A549 (cell line): ENCODE measurements around the gene ATP10A.

ENCODE experiments used
- CBX8 ChIP-seq: fragments of 200-600 bp; sonication (generic); IDR thresholded peaks from 2 replicates; pipeline ENCODE4 v1.6.1; 2016
- CEBPB ChIP-seq, 2 experiments: fragments of >200 bp in 1 of 2; sonication (Bioruptor Twin) in 1 of 2; formaldehyde crosslinking in 1 of 2; IDR thresholded peaks; 2 replicates each; pipeline ENCODE4 v1.6.1; 2012 to 2016
- CHD2 ChIP-seq: fragments of 150-350 bp; IDR thresholded peaks from 2 replicates; pipeline ENCODE4 v1.6.1; 2014; ENCODE audit warnings: low read length; ENCODE audit not compliant: partially characterized antibody
- EP300 ChIP-seq, 2 experiments: fragments of >200 bp; sonication (Bioruptor Twin); formaldehyde crosslinking; IDR thresholded peaks; 2 replicates in 1 of 2; 3 replicates in 1 of 2; pipeline ENCODE4 v1.6.1; 2016 to 2017
- MAX ChIP-seq: IDR thresholded peaks from 2 replicates; pipeline ENCODE4 v1.6.1; 2012
- NR3C1 ChIP-seq: fragments of >200 bp; sonication (Bioruptor Twin); formaldehyde crosslinking; IDR thresholded peaks from 3 replicates; pipeline ENCODE4 v1.6.1; 2017
- POLR2A ChIP-seq: IDR thresholded peaks from 2 replicates; pipeline ENCODE4 v1.6.1; 2012; ENCODE audit warnings: mild to moderate bottlenecking, low read length
- RAD21 ChIP-seq, 2 experiments: fragments of >200 bp in 1 of 2; sonication (Bioruptor Twin) in 1 of 2; formaldehyde crosslinking in 1 of 2; IDR thresholded peaks in 1 of 2; conservative IDR thresholded peaks in 1 of 2; 2 replicates in 1 of 2; 3 replicates in 1 of 2; pipeline ENCODE4 v1.6.1; 2012 to 2018; ENCODE audit warnings: inconsistent platforms in 1 of 2
- RFX5 ChIP-seq: fragments of 450-650 bp; IDR thresholded peaks from 2 replicates; pipeline ENCODE4 v1.7.1; 2014; ENCODE audit warnings: antibody characterized with exemption, mild to moderate bottlenecking, moderate library complexity
- TP53 ChIP-seq: fragments of 250-450 bp; sonication (Bioruptor Pico); IDR thresholded peaks from 2 replicates; pipeline ENCODE4 v1.5.0; 2021; ENCODE audit warnings: mild to moderate bottlenecking, moderate library complexity
- USF2 ChIP-seq: fragments of 450-650 bp; IDR thresholded peaks from 2 replicates; pipeline ENCODE4 v1.6.1; 2014; ENCODE audit warnings: antibody characterized with exemption
- ZSCAN20 ChIP-seq: fragments of 250-450 bp; sonication (Bioruptor Pico); IDR thresholded peaks from 2 replicates; pipeline ENCODE4 v1.8.0; 2022; ENCODE audit warnings: mild to moderate bottlenecking, moderate library complexity
- TF ChIP-seq, protein P1 (sequence below): fragments of >200 bp; sonication (Bioruptor Twin); formaldehyde crosslinking; IDR thresholded peaks from 3 replicates; pipeline ENCODE4 v1.5.1; 2016
- TF ChIP-seq, protein P2 (sequence below): fragments of 200-600 bp; sonication (generic); IDR thresholded peaks from 2 replicates; pipeline ENCODE4 v1.6.1; 2016; ENCODE audit warnings: antibody characterized with exemption, mild to moderate bottlenecking, moderate library complexity

GRCh38 chr15:25789211-25789610 is 73.9 kb downstream of the ATP10A start:
- no peak for TF ChIP-seq RAD21 (conservative IDR thresholded peaks at IDR 0.05 in 1 of 2, IDR thresholded peaks at IDR 0.05 in 1 of 2)
- TF ChIP-seq RFX5 = no peak
- TF ChIP-seq, protein P1, sequence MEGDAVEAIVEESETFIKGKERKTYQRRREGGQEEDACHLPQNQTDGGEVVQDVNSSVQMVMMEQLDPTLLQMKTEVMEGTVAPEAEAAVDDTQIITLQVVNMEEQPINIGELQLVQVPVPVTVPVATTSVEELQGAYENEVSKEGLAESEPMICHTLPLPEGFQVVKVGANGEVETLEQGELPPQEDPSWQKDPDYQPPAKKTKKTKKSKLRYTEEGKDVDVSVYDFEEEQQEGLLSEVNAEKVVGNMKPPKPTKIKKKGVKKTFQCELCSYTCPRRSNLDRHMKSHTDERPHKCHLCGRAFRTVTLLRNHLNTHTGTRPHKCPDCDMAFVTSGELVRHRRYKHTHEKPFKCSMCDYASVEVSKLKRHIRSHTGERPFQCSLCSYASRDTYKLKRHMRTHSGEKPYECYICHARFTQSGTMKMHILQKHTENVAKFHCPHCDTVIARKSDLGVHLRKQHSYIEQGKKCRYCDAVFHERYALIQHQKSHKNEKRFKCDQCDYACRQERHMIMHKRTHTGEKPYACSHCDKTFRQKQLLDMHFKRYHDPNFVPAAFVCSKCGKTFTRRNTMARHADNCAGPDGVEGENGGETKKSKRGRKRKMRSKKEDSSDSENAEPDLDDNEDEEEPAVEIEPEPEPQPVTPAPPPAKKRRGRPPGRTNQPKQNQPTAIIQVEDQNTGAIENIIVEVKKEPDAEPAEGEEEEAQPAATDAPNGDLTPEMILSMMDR = no peak
- TF ChIP-seq ZSCAN20 (CRISPR knock-in tag) = no peak
- TF ChIP-seq MAX = no peak
- no peak for TF ChIP-seq USF2
- no peak for TF ChIP-seq POLR2A
- no peak for TF ChIP-seq EP300 (IDR thresholded peaks at IDR 0.05)
- TF ChIP-seq CEBPB (IDR thresholded peaks at IDR 0.05) = no peak
- TF ChIP-seq, protein P2, sequence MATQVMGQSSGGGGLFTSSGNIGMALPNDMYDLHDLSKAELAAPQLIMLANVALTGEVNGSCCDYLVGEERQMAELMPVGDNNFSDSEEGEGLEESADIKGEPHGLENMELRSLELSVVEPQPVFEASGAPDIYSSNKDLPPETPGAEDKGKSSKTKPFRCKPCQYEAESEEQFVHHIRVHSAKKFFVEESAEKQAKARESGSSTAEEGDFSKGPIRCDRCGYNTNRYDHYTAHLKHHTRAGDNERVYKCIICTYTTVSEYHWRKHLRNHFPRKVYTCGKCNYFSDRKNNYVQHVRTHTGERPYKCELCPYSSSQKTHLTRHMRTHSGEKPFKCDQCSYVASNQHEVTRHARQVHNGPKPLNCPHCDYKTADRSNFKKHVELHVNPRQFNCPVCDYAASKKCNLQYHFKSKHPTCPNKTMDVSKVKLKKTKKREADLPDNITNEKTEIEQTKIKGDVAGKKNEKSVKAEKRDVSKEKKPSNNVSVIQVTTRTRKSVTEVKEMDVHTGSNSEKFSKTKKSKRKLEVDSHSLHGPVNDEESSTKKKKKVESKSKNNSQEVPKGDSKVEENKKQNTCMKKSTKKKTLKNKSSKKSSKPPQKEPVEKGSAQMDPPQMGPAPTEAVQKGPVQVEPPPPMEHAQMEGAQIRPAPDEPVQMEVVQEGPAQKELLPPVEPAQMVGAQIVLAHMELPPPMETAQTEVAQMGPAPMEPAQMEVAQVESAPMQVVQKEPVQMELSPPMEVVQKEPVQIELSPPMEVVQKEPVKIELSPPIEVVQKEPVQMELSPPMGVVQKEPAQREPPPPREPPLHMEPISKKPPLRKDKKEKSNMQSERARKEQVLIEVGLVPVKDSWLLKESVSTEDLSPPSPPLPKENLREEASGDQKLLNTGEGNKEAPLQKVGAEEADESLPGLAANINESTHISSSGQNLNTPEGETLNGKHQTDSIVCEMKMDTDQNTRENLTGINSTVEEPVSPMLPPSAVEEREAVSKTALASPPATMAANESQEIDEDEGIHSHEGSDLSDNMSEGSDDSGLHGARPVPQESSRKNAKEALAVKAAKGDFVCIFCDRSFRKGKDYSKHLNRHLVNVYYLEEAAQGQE = no peak
- no peak for TF ChIP-seq CHD2
- no peak for TF ChIP-seq NR3C1
- no peak for TF ChIP-seq TP53 (CRISPR knock-in tag)
- TF ChIP-seq CBX8 = no peak
